HL-60 (cell line): ENCODE measurements around the gene FBXO47.

Experiments used
- CTCF ChIP-seq: IDR thresholded peaks from one replicate; pipeline ENCODE4 v1.5.1; 2011; ENCODE audit warnings: low read length, control low read depth, inconsistent platforms; ENCODE audit not compliant: insufficient read depth
- GABPA ChIP-seq: IDR thresholded peaks from 2 replicates; pipeline ENCODE4 v1.6.1; 2012; ENCODE audit warnings: low read depth
- POLR2AphosphoS5 ChIP-seq: IDR thresholded peaks from 2 replicates; pipeline ENCODE4 v1.6.1; 2012; ENCODE audit warnings: low read depth
- REST ChIP-seq: IDR thresholded peaks from 2 replicates; pipeline ENCODE4 v1.6.1; 2012; ENCODE audit warnings: low read depth; ENCODE audit not compliant: insufficient replicate concordance
- SPI1 ChIP-seq: IDR thresholded peaks from 2 replicates; pipeline ENCODE4 v1.6.1; 2012; ENCODE audit warnings: low read depth, mild to moderate bottlenecking, borderline replicate concordance

GRCh38 chr17:38980490-38981217, 13.5 kb upstream of the FBXO47 start:
- no peak for TF ChIP-seq CTCF
- TF ChIP-seq POLR2AphosphoS5 = no peak
- no peak for TF ChIP-seq GABPA
- TF ChIP-seq REST = no peak
- no peak for TF ChIP-seq SPI1
